ENCODE data around the gene CCDC120.
A peak's percentile ranks its signal among the peaks of the same experiment; 100 is the strongest.

The CCDC120 gene

DNA sequence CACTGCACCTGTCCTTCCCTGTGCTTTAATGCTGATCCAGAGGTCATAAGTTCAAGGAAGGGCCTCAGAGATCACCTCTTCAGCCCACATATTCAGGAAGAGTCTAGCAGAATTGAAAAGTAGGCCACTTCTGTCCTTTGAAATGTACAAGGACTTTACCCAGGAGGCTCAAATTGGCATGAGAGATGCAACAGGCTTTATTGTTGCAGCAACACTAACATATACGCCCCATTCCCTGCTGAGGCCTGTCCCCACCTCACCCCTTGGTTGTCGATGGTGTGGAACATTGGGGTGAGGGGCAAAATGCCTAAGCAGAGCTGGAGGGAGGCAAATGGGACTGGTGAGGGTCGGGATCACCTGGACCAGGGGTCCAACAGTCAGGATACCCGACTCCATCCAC lies 12.2 kb downstream of the CCDC120 start:
- H3K4me3 ChIP-seq (ENCODE audit: low read length) = no peak overlapping the region
- TF ChIP-seq, protein P1, sequence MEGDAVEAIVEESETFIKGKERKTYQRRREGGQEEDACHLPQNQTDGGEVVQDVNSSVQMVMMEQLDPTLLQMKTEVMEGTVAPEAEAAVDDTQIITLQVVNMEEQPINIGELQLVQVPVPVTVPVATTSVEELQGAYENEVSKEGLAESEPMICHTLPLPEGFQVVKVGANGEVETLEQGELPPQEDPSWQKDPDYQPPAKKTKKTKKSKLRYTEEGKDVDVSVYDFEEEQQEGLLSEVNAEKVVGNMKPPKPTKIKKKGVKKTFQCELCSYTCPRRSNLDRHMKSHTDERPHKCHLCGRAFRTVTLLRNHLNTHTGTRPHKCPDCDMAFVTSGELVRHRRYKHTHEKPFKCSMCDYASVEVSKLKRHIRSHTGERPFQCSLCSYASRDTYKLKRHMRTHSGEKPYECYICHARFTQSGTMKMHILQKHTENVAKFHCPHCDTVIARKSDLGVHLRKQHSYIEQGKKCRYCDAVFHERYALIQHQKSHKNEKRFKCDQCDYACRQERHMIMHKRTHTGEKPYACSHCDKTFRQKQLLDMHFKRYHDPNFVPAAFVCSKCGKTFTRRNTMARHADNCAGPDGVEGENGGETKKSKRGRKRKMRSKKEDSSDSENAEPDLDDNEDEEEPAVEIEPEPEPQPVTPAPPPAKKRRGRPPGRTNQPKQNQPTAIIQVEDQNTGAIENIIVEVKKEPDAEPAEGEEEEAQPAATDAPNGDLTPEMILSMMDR (conservative IDR thresholded peaks at IDR 0.05; ENCODE audit: low read length) = no peak
- no peak for DNase-seq (ENCODE audit: low read depth)

GRCh38 chrX:49071877-49072711 lies 13.3 kb downstream of the CCDC120 start:
- peak overlapping the region; percentile 74 for H3K4me3 ChIP-seq (ENCODE audit: low read length)
- DNase-seq (ENCODE audit: low read depth) = peak; percentile 73
- TF ChIP-seq, protein P1 (conservative IDR thresholded peaks at IDR 0.05; ENCODE audit: low read length) = no peak

DNA sequence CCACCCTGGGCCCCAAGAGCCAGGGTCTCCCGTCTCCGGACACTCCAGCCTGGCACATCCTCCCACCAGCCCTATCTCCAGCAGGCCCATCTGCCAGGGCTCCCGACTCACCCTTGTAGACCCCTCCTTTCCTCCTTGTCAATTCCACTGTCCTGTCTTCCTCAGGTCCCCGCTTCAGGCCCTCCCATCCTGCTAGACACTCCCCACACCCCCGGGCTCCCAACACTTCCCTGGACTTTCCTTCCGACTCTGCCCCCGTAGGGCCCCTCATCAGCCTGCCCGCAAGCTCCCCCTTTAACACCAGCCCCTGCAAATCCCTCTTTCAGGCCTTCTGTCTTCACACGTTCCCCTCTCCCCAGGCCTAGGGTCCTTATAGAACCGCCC lies 13.9 kb downstream of the CCDC120 start:
- peak overlapping the region; percentile 74 for H3K4me3 ChIP-seq (ENCODE audit: low read length)
- TF ChIP-seq, protein P1 (conservative IDR thresholded peaks at IDR 0.05; ENCODE audit: low read length) = no peak
- no peak for DNase-seq (ENCODE audit: low read depth)

DNA sequence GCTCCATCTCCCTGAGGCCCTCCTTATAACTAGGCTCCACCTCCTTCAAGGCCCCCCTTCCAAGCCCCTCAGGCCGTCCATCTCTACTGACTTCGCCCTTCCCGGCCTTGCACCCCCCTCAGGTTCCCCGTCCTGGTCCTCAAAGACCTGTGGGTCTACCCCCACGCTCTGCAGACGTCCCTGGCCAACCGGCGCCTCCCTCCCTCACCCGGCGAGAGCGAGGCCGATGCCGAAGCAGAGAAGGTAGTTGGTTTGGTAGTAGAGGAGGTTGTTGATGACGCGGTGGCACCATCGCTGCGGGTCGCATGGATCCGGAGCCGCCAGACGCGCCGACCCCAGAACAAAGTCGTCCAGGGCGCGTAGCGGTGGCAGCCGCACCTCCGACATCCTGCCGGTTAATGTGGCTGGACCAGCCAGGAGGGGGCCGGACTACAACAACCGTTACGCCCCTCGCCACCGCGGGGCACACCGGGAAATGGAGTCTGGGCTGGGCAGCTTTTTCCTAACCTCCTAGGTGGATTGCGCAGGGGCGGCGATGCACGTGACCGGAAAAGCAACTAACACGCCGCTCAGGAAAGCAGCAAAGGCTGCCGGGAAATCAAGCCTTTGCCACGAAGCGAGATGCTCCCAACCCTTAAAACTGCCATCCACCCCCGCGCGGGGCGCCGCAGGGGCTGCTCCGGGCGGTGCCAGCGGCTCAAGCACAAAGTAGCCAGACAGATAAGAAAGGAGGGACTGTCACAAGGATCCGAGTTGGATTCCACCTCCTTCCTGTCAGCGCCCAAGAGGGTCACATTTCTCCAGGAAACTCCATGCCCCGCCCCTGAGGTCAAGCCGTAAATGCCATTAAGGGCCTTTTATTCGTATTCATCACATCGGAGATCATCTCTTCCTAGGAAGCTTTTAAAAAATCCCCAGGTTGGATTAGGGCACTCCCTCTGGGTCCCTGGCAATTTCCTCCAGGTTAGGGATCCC lies 15.1 kb downstream of the CCDC120 start, which contains the start of gene PRAF2:
Gene PRAF2, minus strand, starts transcription at position 402 of the 975 bp plus-strand sequence. Its CDS starts 15 bp downstream, at position 387.
- peak within 1 kb of the TSS; percentile 74 for H3K4me3 ChIP-seq (ENCODE audit: low read length)
- TF ChIP-seq, protein P1 (conservative IDR thresholded peaks at IDR 0.05; ENCODE audit: low read length) = no peak
- peak; percentile 89 for DNase-seq (ENCODE audit: low read depth)

DNA sequence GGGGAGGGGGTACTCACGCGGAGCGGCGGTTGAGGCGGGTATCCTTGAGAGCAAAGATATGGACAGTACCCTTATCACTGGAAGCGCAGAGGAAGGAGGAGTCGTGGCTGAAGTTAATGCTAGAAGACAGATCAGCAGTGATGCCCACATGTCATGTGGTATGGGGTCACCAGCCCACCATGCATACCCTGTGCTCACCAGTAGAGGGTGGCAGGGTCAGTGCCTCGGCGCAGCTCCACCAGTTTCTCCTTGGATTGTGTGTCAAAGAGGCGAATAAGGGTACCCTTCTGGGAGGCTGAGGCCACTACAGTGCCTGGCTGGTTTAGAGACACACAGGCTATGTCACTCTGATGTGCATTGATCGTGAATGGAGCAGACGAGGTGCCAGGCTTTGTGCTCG lies 16.5 kb downstream of the CCDC120 start:
- DNase-seq (ENCODE audit: low read depth) = no peak
- TF ChIP-seq, protein P1 (conservative IDR thresholded peaks at IDR 0.05; ENCODE audit: low read length) = no peak
- no peak overlapping the region for H3K4me3 ChIP-seq (ENCODE audit: low read length)

DNA sequence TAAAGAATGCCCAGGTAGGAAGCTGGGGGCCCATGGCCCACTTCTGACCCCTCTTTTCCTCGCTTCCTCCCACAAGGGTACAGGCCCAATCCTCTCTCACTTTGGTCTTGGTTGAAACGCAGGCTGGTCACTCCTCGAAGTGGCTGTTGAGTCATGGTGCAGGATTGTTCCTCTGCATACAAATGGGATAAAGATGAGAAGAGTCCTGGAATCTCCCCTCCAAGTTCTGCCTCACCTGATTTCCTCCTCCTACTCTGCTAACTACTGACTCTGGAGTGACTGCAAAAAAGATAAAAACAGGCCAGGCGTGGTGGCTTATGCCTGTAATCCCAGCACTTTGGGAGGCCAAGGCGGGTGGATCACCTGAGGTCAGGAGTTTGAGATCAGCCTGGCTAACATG lies 19.1 kb downstream of the CCDC120 start:
- H3K4me3 ChIP-seq (ENCODE audit: low read length) = no peak overlapping the region
- TF ChIP-seq, protein P1 (conservative IDR thresholded peaks at IDR 0.05; ENCODE audit: low read length) = no peak
- no peak for DNase-seq (ENCODE audit: low read depth)

All from AG10803 (cell line).